GM06990 (cell line): Measurements from ENCODE around the gene RGS17.

Source experiments
- DNase-seq: peaks from one replicate; pipeline ENCODE4 v3.0.0-alpha.2; 2011; ENCODE audit not compliant: insufficient read length; ENCODE audit errors: extremely low read depth
- H3K27me3 ChIP-seq: replicated peaks from 2 replicates; pipeline ENCODE4 v1.6.0; 2011; ENCODE audit warnings: low read length; ENCODE audit not compliant: control insufficient read depth, insufficient read depth
- H3K36me3 ChIP-seq: 2 replicates; pipeline ENCODE4 v1.5.1; 2011; ENCODE audit warnings: low read length; ENCODE audit not compliant: control insufficient read depth, insufficient read depth
- H3K4me3 ChIP-seq: replicated peaks from 2 replicates; pipeline ENCODE4 v1.5.1; 2011; ENCODE audit warnings: low read depth, mild to moderate bottlenecking, control low read depth, low read length
- CTCF ChIP-seq: IDR thresholded peaks from 2 replicates; pipeline ENCODE4 v1.5.1; 2011; ENCODE audit warnings: low read length, control low read depth, mild to moderate bottlenecking, inconsistent platforms; ENCODE audit not compliant: insufficient read depth, poor library complexity, severe bottlenecking

RGS17 gene

GRCh38 chr6:153074761-153075160 is 56.3 kb downstream of the RGS17 start:
- no peak for TF ChIP-seq CTCF
- no peak for DNase-seq

GRCh38 chr6:153073841-153074240 is 57.2 kb downstream of the RGS17 start:
- no peak for DNase-seq
- no peaks in the 10 kb centered on the region for H3K27me3 ChIP-seq
- H3K36me3 ChIP-seq = no peaks in the 10 kb centered on the region
- H3K4me3 ChIP-seq = no peak overlapping the region
- no peak for TF ChIP-seq CTCF

More at GRCh38 chr6:153074761-153075160, 56.3 kb downstream of the RGS17 start:
- Histone ChIP-seq H3K4me3 (no peak overlapping the region), H3K27me3 (no peaks in the 10 kb centered on the region), H3K36me3 (no peaks in the 10 kb centered on the region)

GRCh38 chr6:153070756-153071155 is 60.3 kb downstream of the RGS17 start:
- no peak for DNase-seq
- TF ChIP-seq CTCF = no peak

GRCh38 chr6:153069897-153070296 is 61.2 kb downstream of the RGS17 start:
- Histone ChIP-seq H3K36me3 (no peaks in the 10 kb centered on the region), H3K4me3 (no peak overlapping the region), H3K27me3 (no peaks in the 10 kb centered on the region)
- TF ChIP-seq CTCF = no peak
- DNase-seq = no peak

More at GRCh38 chr6:153070756-153071155, 60.3 kb downstream of the RGS17 start:
- Histone ChIP-seq H3K27me3 (no peaks in the 10 kb centered on the region), H3K4me3 (no peak overlapping the region), H3K36me3 (no peaks in the 10 kb centered on the region)

- H3K36me3 ChIP-seq = no peaks in the 10 kb centered on the region
- H3K4me3 ChIP-seq = no peak overlapping the region
- TF ChIP-seq CTCF = no peak
- DNase-seq = no peak
- H3K27me3 ChIP-seq = no peaks in the 10 kb centered on the region
Observed at GRCh38 chr6:153065222-153065621, 65.9 kb downstream of the RGS17 start.

- TF ChIP-seq CTCF = no peak
- DNase-seq = no peak
- Histone ChIP-seq H3K36me3 (no peaks in the 10 kb centered on the region), H3K4me3 (no peak overlapping the region), H3K27me3 (no peaks in the 10 kb centered on the region)
Observed at GRCh38 chr6:153063936-153064335, 67.1 kb downstream of the RGS17 start.
